Central memory CD8-positive, alpha-beta T cell (primary cell): ENCODE results near the gene UACA.
"Not testable (repeated sequence)": the region's sequence is repeated elsewhere in the genome, so short reads cannot be mapped to it uniquely, and the experiment has no call there.

Source experiments
- ATAC-seq: fragments of 150-1000 bp; cut with Tn5 transposase; replicated peaks from 2 replicates; pipeline ENCODE4 v1.10.0; 2022; ENCODE audit warnings: mild to moderate bottlenecking, moderate FRiP score, moderate number of reproducible peaks; ENCODE audit not compliant: poor library complexity, severe bottlenecking; ENCODE audit errors: extremely low read depth
- DNase-seq, 2 donors: peaks; one replicate each; pipeline ENCODE4 v3.0.0; 2021; ENCODE audit warnings: low spot score in 2 of 2
- H3K27ac Mint-ChIP-seq: one replicate; pipeline ENCODE4 v1.8.0; 2022; ENCODE audit warnings: low read depth, mild to moderate bottlenecking, moderate library complexity, mixed read lengths
- H3K27me3 Mint-ChIP-seq: one replicate; pipeline ENCODE4 v1.8.0; 2022; ENCODE audit warnings: mixed read lengths
- H3K36me3 Mint-ChIP-seq: one replicate; pipeline ENCODE4 v1.8.0; 2022; ENCODE audit warnings: mild to moderate bottlenecking, moderate library complexity, mixed read lengths; ENCODE audit not compliant: insufficient read depth
- H3K4me1 Mint-ChIP-seq: one replicate; pipeline ENCODE4 v1.8.0; 2022; ENCODE audit warnings: mixed read lengths
- H3K4me3 Mint-ChIP-seq: one replicate; pipeline ENCODE4 v1.8.0; 2022; ENCODE audit warnings: mild to moderate bottlenecking, moderate library complexity, mixed read lengths
- H3K9me3 Mint-ChIP-seq: one replicate; pipeline ENCODE4 v1.8.0; 2022; ENCODE audit warnings: mixed read lengths

UACA gene

DNA sequence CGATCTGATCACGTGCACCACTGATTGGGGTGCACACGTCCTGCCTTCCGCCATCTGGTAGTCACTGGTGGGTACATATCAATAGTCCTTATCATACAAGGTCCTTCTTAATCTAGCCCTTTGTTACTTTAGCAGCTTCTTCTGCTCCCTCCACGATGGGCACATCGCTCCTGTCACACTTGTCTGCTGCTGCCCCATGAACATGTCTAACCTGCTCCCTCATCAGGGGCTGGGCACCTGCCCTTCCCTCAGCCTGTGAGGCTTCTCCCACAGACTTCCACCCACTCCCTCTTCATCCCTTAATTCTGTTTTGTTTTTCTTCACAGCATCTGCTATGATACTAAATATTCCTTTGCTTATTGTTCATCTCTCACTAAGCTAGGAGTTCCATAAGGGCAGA is 82.5 kb downstream of the UACA start:
- Mint-ChIP-seq H3K27ac (no peak overlapping the region), H3K36me3 (no peaks in the 10 kb centered on the region), H3K27me3 (peaks cover 19% of the 10 kb centered on the region), H3K4me1 (peaks cover 4% of the 10 kb centered on the region), H3K4me3 (no peak overlapping the region), H3K9me3 (no peaks in the 10 kb centered on the region)
- DNase-seq (no peak), ATAC-seq (no peak)

DNA sequence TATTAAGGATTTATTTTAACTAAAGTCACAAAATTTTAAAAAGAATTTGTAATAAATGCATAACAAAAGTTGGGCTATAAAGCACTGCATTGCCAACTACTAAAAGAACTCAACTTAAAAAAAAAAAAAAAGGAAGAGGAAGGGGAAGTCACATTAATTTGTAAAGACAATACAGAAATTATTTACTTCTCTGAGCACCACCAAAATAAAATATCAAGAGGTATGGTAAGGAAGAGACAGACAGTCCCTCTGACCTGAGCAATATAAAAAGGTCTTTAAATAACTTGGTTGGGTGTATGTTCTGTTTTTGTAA is 83.5 kb downstream of the UACA start:
- Mint-ChIP-seq H3K9me3 (no peaks in the 10 kb centered on the region), H3K36me3 (no peaks in the 10 kb centered on the region), H3K4me1 (peaks cover 4% of the 10 kb centered on the region), H3K27ac (no peak overlapping the region), H3K4me3 (no peak overlapping the region), H3K27me3 (peaks cover 19% of the 10 kb centered on the region)
- DNase-seq: no peak
- no peak for ATAC-seq

DNA sequence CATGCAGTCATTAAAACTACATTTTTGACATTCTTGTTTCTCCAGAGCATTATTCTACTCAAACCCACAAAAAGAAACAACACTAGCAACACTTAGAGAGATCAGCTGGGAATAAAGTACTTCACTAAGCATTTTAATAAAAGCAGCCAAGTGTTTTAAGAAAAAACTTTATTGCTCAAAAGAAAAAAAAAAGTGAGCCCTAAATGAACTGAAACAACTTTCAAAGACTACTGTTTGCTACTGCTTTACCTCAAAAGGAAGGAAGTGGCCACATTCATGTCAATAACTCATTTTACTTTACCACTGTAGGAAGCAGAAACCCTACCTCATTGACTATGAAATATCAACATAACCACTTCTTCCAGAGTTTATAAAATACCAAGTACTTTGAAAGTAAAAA is 91.3 kb downstream of the UACA start:
- ATAC-seq (peak; percentile 93), DNase-seq (no peak)
- Mint-ChIP-seq H3K27me3 (no peaks in the 10 kb centered on the region), H3K4me3 (peak overlapping the region; percentile 53), H3K4me1 (peaks cover 14% of the 10 kb centered on the region), H3K27ac (no peak overlapping the region), H3K9me3 (no peaks in the 10 kb centered on the region), H3K36me3 (no peaks in the 10 kb centered on the region)

DNA sequence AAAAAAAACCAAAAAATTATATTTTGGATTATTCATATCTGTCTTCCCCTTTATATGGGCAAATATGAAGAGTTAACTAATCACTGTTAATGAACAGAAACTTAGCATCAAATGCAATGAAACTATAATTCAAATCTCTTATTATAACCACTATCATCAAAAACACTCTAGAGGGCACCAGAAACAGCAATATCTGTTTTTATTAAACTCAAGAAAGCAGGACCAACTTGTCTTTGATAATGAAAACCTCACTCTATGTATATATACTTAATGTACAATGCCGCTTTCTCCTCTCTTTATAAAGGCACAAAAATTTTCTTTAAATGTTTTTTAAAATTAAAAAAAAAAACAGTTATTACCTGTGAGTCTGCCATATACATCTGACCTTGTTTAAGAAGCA is 92.7 kb downstream of the UACA start:
- H3K4me3 Mint-ChIP-seq: no peak overlapping the region
- no peak for DNase-seq
- no peaks in the 10 kb centered on the region for H3K27me3 Mint-ChIP-seq
- H3K4me1 Mint-ChIP-seq: peaks cover 14% of the 10 kb centered on the region
- no peak overlapping the region for H3K27ac Mint-ChIP-seq
- no peaks in the 10 kb centered on the region for H3K36me3 Mint-ChIP-seq
- no peaks in the 10 kb centered on the region for H3K9me3 Mint-ChIP-seq
- no peak for ATAC-seq

DNA sequence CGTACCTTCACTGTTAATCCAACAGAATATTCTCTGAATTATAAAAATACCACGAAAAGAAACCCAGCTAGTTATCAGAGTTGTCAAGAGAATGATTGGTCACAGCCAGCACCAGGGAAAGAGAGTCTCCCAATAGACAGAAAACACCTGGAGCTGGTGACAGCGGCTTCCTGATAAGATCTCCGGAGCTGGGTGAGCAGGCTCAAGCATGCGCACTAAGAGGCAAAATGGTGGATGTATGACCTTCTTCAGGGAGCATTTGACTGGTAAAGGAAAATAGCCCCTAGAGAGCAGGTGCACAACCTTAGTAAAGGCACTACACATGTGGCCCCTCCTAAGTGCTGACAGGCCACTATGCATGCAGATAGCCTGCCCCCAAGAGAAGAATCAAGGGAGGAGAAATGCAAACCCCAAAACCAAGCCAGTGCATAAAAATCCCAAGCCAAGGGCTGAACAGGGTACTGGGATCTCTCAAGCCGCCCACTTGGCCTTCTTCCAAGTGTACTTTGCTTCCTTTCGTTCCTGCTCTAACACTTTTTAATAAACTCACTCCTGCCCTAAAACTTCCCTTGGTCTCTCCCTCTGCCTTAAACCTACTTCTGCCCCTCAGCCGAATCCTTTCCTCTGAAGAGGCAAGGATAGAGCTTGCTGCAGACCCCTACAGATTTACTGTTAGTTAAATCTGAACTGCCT is 93.2 kb downstream of the UACA start:
- DNase-seq (no peak), ATAC-seq (no peak)
- H3K9me3 Mint-ChIP-seq: no peaks in the 10 kb centered on the region
- no peaks in the 10 kb centered on the region for H3K36me3 Mint-ChIP-seq
- no peaks in the 10 kb centered on the region for H3K27me3 Mint-ChIP-seq
- H3K4me3 Mint-ChIP-seq: no peak overlapping the region
- peaks cover 14% of the 10 kb centered on the region for H3K4me1 Mint-ChIP-seq
- no peak overlapping the region for H3K27ac Mint-ChIP-seq

DNA sequence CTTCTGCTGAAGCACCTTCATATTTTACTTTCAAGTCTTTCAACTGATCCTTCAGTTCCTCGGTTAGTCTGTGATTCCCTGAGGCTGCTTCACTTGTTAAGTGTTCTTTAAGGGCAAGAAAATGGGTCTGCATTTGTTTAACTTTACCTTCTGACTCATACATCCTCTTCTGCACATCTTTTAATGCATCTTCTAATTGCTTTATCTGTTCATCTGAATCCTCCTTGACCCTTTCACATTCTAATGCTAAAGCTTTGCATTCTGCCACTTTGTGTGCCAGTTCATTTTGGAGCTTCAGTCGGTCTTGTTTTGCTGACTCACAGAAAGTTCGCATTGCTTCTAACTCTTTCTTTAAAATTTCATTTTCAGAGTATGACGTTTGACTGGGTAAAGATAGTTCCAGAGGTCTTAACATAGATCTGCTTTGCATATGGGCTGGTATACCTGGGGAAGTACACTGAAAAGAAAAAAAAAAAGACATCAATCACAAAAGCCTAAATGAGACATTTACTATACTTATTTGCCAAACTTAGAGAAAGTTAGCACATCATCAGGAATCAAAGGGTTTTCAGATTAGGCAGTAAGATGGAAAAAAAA is 94.3 kb downstream of the UACA start:
- Mint-ChIP-seq H3K27me3 (no peaks in the 10 kb centered on the region), H3K4me3 (no peak overlapping the region), H3K9me3 (no peaks in the 10 kb centered on the region), H3K27ac (no peak overlapping the region), H3K36me3 (no peaks in the 10 kb centered on the region), H3K4me1 (peaks cover 14% of the 10 kb centered on the region)
- ATAC-seq (no peak), DNase-seq (no peak)

DNA sequence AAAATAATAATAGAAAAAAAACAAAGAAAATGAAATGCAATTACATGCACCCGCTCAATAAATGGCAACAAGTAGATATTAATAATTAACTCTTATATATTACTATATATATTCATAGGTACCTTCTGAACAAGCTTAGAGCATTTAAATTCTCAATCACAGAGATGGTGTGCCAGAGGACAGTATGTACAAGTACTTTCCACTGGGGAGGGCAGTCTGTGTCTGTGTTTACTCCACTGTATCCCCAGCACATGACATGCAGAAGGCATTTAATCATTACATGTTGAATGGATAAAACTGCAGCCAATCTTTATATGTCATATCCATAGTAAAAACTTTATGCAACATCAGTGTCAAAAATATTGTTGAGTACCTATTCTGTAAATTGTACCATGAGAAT is 97.8 kb downstream of the UACA start:
- H3K9me3 Mint-ChIP-seq: no peaks in the 10 kb centered on the region
- no peak for DNase-seq
- H3K36me3 Mint-ChIP-seq: no peaks in the 10 kb centered on the region
- H3K4me3 Mint-ChIP-seq: no peak overlapping the region
- no peaks in the 10 kb centered on the region for H3K4me1 Mint-ChIP-seq
- H3K27ac Mint-ChIP-seq: no peak overlapping the region
- H3K27me3 Mint-ChIP-seq: no peaks in the 10 kb centered on the region
- ATAC-seq: no peak

DNA sequence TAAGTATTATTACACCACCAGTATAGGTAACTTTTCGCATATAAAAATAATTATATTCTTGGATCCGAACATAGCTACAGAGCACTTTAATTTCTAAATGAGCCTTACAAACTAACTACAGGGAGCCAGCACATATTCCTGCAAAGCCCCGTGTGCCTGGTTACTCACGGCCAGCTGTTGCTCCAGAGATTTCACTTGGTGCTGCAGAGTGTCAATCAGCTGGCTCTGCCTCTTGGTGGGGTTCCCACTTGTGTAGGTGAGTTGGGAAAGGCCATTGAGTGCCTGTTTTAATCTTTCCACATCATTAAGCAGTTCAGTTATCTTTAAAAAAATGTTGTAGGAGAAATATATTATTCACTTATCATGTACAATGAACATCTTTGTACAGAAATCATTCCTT is 98.9 kb downstream of the UACA start:
- Mint-ChIP-seq H3K27ac (no peak overlapping the region), H3K27me3 (no peaks in the 10 kb centered on the region), H3K36me3 (no peaks in the 10 kb centered on the region), H3K4me3 (no peak overlapping the region), H3K4me1 (no peaks in the 10 kb centered on the region), H3K9me3 (no peaks in the 10 kb centered on the region)
- DNase-seq: no peak
- no peak for ATAC-seq

DNA sequence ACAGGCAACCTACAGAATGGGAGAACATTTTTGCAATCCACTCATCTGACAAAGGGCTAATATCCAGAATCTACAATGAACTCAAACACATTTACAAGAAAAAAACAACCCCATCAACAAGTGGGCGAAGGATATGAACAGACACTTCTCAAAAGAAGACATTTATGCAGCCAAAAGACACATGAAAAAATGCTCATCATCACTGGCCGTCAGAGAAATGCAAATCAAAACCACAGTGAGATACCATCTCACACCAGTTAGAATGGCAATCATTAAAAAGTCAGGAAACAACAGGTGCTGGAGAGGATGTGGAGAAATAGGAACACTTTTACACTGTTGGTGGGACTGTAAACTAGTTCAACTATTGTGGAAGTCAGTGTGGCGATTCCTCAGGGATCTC is 100.3 kb downstream of the UACA start:
- not testable (repeated sequence) for H3K27ac Mint-ChIP-seq, DNase-seq, H3K4me3 Mint-ChIP-seq, H3K9me3 Mint-ChIP-seq, H3K27me3 Mint-ChIP-seq, H3K4me1 Mint-ChIP-seq, H3K36me3 Mint-ChIP-seq, ATAC-seq

DNA sequence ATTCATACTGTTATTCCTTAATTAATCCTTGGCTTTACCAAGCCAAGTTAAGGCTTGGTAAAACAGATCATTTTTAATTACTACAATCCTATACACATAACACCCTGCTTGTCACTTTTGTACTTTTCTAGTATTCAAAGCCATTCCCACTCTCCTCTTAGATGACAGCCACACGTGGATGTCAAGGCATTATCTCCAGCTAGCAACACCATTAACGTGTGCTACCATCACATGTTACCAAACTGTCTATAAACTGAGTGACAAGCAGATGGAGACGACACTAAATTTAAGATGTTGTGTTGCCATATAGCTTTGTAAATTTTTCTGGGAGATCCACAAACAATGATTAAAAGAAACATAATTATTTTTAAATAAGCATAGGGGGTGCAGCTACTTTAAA is 103.7 kb downstream of the UACA start:
- H3K4me1 Mint-ChIP-seq: no peaks in the 10 kb centered on the region
- no peaks in the 10 kb centered on the region for H3K36me3 Mint-ChIP-seq
- DNase-seq (no peak), ATAC-seq (no peak)
- H3K4me3 Mint-ChIP-seq: no peak overlapping the region
- peak overlapping the region; percentile 65 for H3K27ac Mint-ChIP-seq
- H3K9me3 Mint-ChIP-seq: no peaks in the 10 kb centered on the region
- H3K27me3 Mint-ChIP-seq: no peaks in the 10 kb centered on the region

DNA sequence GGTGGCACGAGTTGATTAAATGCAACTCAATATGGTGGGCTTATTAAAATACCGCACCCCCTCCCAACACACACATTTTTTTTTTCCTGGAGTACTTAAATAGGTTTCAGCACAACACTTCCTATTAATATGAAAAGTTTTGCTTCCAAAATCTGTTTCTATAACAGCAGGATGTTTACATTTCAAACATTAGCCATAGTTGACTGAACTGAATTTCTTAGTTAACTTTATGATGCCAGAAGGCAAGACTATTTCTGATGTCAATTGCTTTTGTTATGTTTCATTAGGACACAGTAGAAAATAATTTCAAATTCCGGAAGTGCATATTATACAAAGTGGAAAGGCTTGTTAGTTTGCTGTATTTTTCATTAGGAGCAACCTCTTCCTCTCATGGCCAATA is 104.7 kb downstream of the UACA start:
- Mint-ChIP-seq H3K4me3 (no peak overlapping the region), H3K4me1 (no peaks in the 10 kb centered on the region), H3K36me3 (no peaks in the 10 kb centered on the region), H3K9me3 (no peaks in the 10 kb centered on the region), H3K27me3 (no peaks in the 10 kb centered on the region), H3K27ac (no peak overlapping the region)
- ATAC-seq (no peak), DNase-seq (no peak)

DNA sequence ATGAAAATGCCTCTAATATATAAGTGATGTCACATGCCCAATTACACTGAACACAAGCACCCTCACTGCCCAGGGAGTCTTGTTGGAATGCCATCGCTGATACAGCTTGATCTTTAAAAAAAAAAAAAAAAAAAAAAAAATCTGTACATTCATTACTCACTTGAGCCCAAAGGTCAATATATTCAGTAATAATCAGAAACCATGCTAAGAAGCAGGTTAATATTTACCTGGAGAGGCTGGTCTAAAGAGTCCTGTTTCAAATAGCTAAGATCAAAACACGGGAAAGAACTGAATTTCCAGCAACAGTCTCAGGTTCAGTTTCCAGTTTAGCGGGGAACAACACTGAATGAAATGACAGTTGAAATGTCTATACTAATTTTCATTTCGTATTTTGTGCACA is 109.9 kb downstream of the UACA start:
- H3K27me3 Mint-ChIP-seq: peaks cover 14% of the 10 kb centered on the region
- H3K4me3 Mint-ChIP-seq: no peak overlapping the region
- H3K4me1 Mint-ChIP-seq: no peaks in the 10 kb centered on the region
- no peaks in the 10 kb centered on the region for H3K9me3 Mint-ChIP-seq
- DNase-seq (no peak), ATAC-seq (no peak)
- H3K27ac Mint-ChIP-seq: no peak overlapping the region
- no peaks in the 10 kb centered on the region for H3K36me3 Mint-ChIP-seq

DNA sequence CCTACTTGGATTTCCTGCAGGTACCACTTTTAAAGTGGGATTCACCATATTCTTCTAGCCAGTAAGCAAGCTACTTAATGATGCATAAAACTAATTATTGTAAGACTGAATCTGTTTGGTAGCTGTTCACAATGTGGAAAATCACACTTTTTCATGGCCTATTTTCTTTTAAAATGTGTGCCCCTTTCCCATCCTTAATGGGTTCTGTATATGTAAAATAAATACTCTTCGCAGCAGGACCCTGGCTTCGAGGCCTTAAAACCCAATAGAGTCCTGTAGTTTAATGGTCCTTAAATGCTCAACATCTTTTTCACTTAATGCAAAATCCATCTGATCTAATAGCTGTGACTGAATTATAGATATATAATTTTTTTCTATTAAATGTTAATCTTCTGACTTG is 111.0 kb downstream of the UACA start:
- H3K4me3 Mint-ChIP-seq: no peak overlapping the region
- H3K36me3 Mint-ChIP-seq: no peaks in the 10 kb centered on the region
- H3K27ac Mint-ChIP-seq: no peak overlapping the region
- H3K9me3 Mint-ChIP-seq: no peaks in the 10 kb centered on the region
- no peaks in the 10 kb centered on the region for H3K4me1 Mint-ChIP-seq
- ATAC-seq (no peak), DNase-seq (no peak)
- H3K27me3 Mint-ChIP-seq: peaks cover 16% of the 10 kb centered on the region
